T-helper 17 cell (primary cell): ENCODE measurements around the gene PRTFDC1. TPM values are rescaled to one million over a fixed set of nuclear protein-coding genes. Genes with fewer than 3 reads are reported as not detected.
A peak's percentile ranks its signal among the peaks of the same experiment; 100 is the strongest.

Experiments
- ATAC-seq: fragments of 150-1000 bp; cut with Tn5 transposase; 2 replicates; pipeline ENCODE4 v1.10.0; 2021; ENCODE audit warnings: mild to moderate bottlenecking, moderate library complexity
- DNase-seq, 3 donors: peaks; one replicate each; pipeline versions ENCODE4 v3.0.0 to v3.0.0-alpha.2; 2020 to 2021
- H3K9me3 ChIP-seq: one replicate; pipeline ENCODE4 v1.7.0; 2013; ENCODE audit warnings: low read length, mild to moderate bottlenecking; ENCODE audit not compliant: control insufficient read depth, poor library complexity, severe bottlenecking
- H3K27ac Mint-ChIP-seq: one replicate; pipeline ENCODE4 v1.8.0; 2022; ENCODE audit warnings: mild to moderate bottlenecking, moderate library complexity, mixed read lengths
- H3K27me3 Mint-ChIP-seq: one replicate; pipeline ENCODE4 v1.8.0; 2022; ENCODE audit warnings: mixed read lengths
- H3K36me3 Mint-ChIP-seq: one replicate; pipeline ENCODE4 v1.8.0; 2022; ENCODE audit warnings: low read depth, mixed read lengths
- H3K4me1 Mint-ChIP-seq: one replicate; pipeline ENCODE4 v1.8.0; 2022; ENCODE audit warnings: mild to moderate bottlenecking, mixed read lengths
- H3K4me3 Mint-ChIP-seq: one replicate; pipeline ENCODE4 v1.8.0; 2022; ENCODE audit warnings: mild to moderate bottlenecking, moderate library complexity, mixed read lengths
- total RNA-seq, 4 donors: library from RNA in 2 of 4; stranded (reverse) in 2 of 4; gene quantifications; one replicate each; pipeline ENCODE4 v1.2.3 and lab custom pipeline; 2022 to 2026

The PRTFDC1 gene
- total RNA-seq, 2 donors from 2014 or later, result 0.40 to 3.6 TPM

DNA sequence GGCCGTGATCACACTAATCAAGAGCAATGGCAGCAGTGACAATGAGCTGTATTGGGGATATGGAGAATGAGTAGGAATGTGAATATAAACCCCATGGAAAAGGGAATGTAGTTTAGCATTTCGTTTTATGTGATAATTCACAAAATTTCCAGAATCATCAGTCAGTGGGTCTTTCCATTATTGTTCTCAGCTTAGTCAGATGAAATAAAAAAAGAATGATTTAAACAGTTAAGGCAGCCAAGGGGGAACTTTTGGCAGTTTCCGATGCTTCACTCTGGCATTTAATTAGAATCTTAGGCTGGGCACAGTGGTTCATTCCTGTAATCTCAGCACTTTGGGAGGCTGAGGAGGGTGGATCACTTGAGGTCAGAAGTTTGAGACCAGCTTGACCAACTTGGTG lies 86.6 kb downstream of the PRTFDC1 start:
- Mint-ChIP-seq H3K27ac (no peak overlapping the region), H3K4me1 (peaks cover 10% of the 10 kb centered on the region), H3K27me3 (no peaks in the 10 kb centered on the region), H3K4me3 (no peak overlapping the region), H3K36me3 (peaks cover 6% of the 10 kb centered on the region)
- DNase-seq (no peak), ATAC-seq (no peak)
- no peaks in the 10 kb centered on the region for H3K9me3 ChIP-seq

DNA sequence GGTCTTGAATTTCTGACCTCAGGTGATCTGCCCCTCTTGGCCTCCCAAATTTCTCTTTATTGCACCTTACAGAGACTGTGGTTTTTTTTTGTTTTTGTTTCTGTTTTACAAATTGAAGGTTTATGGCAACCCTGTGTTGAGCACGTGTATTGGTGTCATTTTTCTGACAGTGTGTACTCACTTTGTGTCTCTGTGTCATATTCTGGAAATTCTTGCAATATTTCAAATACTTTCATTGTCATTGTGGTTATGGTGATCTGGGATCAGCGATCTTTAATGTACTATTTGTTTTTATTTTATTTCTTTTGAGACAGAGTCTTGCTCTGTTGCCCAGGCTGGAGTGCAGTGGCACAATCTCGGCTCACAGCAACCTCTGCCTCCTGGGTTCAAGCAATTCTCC lies 89.8 kb downstream of the PRTFDC1 start:
- Mint-ChIP-seq H3K4me1 (peaks cover 10% of the 10 kb centered on the region), H3K27me3 (peaks cover 4% of the 10 kb centered on the region), H3K36me3 (peaks cover 6% of the 10 kb centered on the region), H3K27ac (no peak overlapping the region), H3K4me3 (no peak overlapping the region)
- no peaks in the 10 kb centered on the region for H3K9me3 ChIP-seq
- DNase-seq (no peak), ATAC-seq (no peak)

DNA sequence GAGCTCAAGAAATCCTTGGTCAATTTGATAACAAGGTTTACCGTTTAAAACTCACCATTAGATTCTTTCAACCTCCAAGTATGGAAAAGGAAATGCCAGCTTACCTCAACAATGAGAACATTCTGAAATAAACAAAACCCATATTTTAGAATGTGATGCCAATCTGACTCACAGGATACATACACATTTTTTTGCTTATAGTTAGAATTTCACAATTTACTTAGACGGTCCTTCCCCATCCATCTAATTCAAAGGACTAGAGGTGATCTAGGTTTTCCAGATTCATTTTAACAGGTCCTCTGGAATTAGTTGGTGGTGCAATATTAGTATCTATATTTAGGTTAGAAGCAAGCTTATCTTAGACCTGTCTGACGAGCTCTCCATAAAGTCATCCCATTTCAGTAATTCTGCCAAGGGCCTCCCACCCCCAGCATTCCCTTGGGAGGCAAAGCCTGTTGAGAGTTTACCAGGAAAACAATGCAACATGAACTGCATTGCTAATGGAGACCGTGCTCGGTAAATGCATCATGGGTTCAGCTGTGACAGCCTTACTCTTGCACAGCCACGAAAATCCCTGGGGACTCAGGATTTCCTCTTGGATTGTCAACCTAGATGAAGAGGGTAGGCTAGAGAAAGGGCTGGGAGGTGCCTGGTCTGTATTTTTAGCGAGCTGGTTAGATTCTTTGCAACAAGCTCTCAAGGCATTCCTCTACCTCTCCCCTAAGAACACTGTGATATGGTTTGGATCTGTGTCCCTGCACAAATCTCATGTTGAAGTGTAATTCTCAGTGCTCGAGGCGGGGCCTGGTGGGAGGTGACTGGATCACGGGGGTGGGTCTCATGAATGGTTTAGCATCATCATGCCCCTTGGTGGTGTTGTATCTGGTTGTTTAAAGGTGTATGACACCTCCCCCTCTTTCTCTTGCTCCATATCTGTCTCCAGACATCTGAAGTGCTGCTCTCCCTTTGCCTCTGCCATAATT lies 93.8 kb downstream of the PRTFDC1 start:
- Mint-ChIP-seq H3K36me3 (peaks cover 1% of the 10 kb centered on the region), H3K4me1 (no peaks in the 10 kb centered on the region), H3K27ac (no peak overlapping the region), H3K4me3 (no peak overlapping the region), H3K27me3 (peaks cover 12% of the 10 kb centered on the region)
- ATAC-seq, result no peak
- no peak for DNase-seq
- no peaks in the 10 kb centered on the region for H3K9me3 ChIP-seq

DNA sequence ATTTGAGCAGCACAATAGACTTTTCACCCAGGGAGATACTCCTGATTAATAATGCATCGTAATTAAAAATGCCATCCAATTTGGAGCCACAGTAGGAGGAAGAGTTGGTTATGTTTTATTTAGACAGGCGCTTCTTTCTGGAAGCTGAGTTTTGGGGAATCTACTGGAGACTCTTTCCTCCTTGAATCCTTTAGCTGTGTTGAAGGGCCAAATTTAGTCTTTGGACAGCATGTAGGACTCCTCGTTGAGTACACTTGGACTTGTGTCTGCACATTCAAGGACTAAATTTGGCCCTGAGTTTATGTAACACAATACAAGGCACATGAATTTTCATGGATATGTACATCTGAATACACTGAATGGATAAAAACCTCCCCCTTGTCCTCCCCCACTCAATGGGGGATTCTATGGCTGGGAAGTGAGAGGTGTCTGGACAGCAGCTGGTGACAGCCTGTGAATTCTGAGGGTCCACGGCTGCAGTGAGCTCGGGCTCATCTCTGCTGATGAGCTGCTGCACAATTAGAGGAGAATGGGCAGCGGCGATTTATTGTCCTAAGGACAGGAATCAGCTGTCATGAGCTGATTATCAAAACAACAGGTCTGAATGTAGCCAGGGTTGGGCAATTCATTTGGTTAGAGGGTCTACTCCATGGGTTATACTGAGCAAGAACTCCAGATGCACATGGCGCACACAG lies 95.2 kb downstream of the PRTFDC1 start:
- Mint-ChIP-seq H3K27ac (no peak overlapping the region), H3K27me3 (peaks cover 17% of the 10 kb centered on the region), H3K4me1 (no peaks in the 10 kb centered on the region), H3K4me3 (no peak overlapping the region), H3K36me3 (no peaks in the 10 kb centered on the region)
- no peaks in the 10 kb centered on the region for H3K9me3 ChIP-seq
- DNase-seq (no peak), ATAC-seq (no peak)

DNA sequence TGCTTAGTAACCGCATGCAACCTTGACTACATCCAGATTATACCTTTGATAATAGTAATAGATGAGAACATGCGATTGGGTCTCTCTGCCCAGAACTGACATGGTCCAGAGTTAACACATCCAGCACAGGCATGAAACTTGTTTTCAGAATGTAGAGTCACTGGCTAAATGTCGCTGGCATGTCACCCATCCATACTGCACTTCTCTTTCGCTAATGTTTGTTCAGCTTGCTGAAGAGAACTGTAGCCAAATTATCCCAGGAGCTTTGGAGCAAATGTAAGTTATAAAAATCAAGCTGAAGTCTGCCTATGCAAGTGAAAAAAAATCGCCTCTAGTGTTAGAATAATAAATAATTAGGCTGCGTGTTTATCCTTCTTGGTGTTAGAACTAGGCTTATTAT lies 98.2 kb downstream of the PRTFDC1 start:
- no peaks in the 10 kb centered on the region for H3K9me3 ChIP-seq
- Mint-ChIP-seq H3K27me3 (peaks cover 31% of the 10 kb centered on the region), H3K4me3 (no peak overlapping the region), H3K4me1 (peaks cover 5% of the 10 kb centered on the region), H3K27ac (no peak overlapping the region), H3K36me3 (peaks cover 4% of the 10 kb centered on the region)
- DNase-seq, result no peak
- ATAC-seq, result no peak

DNA sequence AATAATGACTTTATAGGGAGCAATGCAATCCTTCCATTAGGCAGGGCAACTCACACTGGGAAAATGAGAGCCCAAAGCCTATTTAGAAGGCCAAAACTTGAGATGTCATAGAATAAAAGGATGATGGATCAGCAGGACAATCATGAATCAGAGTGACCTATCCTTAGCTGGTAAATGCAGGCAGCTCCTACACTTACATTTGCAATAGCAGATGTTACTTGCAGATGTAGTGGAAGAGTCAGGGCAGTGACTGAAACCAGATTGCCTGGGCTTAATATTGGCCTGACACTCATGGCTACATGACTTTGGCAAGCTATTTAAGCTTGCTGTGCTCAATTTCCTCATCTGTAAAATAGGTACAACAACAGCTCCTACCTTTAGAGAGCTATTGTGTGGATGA lies 98.7 kb downstream of the PRTFDC1 start:
- ATAC-seq, result no peak
- Mint-ChIP-seq H3K27me3 (peaks cover 28% of the 10 kb centered on the region), H3K27ac (no peak overlapping the region), H3K4me1 (peaks cover 5% of the 10 kb centered on the region), H3K4me3 (no peak overlapping the region), H3K36me3 (peaks cover 4% of the 10 kb centered on the region)
- no peak for DNase-seq
- H3K9me3 ChIP-seq, result no peaks in the 10 kb centered on the region

DNA sequence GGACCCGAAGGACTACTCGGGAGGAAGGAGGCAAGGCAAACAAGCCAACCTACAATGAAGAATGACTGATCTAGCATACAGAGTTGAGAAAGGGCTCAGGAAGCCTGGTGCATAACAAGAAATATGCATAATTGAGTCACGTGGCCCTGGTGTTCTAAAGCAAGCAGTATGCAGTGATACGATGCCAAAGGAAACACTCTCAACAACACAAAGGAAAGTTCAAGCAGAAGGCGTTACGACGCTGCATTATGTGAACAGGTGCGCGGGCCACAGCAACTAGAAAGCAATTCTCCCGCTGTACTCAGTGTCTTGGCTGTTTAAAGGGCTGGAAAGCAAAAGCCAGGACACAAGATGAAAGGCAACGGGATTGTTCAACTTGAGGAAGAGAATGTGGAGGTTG lies 100.8 kb downstream of the PRTFDC1 start:
- ATAC-seq (no peak), DNase-seq (no peak)
- Mint-ChIP-seq H3K27me3 (peaks cover 28% of the 10 kb centered on the region), H3K4me1 (peaks cover 5% of the 10 kb centered on the region), H3K27ac (no peak overlapping the region), H3K4me3 (no peak overlapping the region), H3K36me3 (peaks cover 4% of the 10 kb centered on the region)
- H3K9me3 ChIP-seq, result no peaks in the 10 kb centered on the region

DNA sequence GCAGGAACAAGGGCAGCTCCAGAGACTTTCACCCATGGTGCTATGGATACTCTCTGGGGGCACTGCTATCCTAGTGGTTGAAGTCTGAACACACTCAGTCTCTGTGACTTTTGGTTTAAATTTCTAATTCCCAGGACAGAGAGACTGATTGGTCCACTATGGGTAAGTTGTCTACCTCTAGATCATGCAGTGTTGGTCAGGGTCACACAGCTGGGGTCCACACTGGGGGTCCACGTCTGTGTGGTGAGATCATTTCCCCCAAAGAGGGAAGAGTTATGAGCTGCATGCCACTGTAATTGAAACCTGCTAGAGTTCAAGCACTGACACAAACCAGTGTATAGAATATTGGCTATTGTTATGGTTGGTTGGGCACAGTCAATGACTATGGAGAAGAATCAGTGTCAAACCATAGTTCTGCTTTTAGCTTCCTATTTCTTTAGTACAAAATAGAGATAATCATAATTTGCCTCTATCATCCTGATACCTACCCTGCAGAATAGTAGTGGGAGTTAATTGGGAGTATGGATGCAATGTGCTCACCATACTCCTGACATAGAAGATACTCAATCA lies 101.6 kb downstream of the PRTFDC1 start:
- ATAC-seq (no peak), DNase-seq (no peak)
- H3K36me3 Mint-ChIP-seq, result peaks cover 4% of the 10 kb centered on the region
- H3K4me3 Mint-ChIP-seq, result no peak overlapping the region
- H3K27ac Mint-ChIP-seq, result no peak overlapping the region
- H3K27me3 Mint-ChIP-seq, result peaks cover 28% of the 10 kb centered on the region
- peaks cover 5% of the 10 kb centered on the region for H3K4me1 Mint-ChIP-seq
- no peaks in the 10 kb centered on the region for H3K9me3 ChIP-seq

DNA sequence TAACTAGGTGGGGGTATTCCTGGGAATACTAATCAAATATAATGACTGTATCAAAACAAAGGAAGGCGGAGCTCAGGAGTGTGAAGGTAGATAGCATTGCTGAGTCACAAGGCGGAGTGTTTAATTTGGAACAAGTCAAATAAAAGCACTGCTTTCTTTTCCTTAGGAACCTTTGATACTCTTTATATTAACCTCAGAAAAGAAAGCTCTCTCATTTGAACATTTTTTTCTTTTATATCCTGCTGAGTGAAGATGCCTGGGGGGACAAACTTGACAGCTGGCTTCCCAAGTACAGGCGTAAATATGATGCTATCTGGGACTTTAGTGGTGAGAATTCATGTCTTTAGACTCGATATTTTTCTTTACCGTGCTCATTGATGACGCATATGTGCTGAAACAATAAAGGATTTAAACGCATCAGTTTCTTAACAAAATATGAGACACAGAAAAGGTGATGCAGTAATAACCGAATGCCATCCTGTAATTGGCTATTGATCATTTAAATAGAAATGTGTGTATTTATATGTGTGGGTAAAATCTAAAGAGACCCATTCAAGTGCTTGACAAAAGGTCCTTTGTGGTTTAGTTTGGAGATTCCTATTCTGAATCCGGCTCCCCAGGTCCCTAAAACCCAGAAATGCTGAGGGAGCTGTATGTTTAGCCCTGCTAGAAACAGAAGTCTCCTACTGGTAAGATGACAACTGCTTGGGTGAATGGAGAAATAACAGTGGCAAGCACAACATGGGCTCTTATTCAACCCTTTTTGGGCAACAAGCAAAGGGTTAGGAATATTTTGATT lies 102.7 kb downstream of the PRTFDC1 start:
- H3K27ac Mint-ChIP-seq, result no peak overlapping the region
- peaks cover 4% of the 10 kb centered on the region for H3K36me3 Mint-ChIP-seq
- ATAC-seq, result no peak
- H3K4me3 Mint-ChIP-seq, result no peak overlapping the region
- H3K4me1 Mint-ChIP-seq, result peaks cover 5% of the 10 kb centered on the region
- no peak for DNase-seq
- H3K9me3 ChIP-seq, result no peaks in the 10 kb centered on the region
- peaks cover 27% of the 10 kb centered on the region for H3K27me3 Mint-ChIP-seq

DNA sequence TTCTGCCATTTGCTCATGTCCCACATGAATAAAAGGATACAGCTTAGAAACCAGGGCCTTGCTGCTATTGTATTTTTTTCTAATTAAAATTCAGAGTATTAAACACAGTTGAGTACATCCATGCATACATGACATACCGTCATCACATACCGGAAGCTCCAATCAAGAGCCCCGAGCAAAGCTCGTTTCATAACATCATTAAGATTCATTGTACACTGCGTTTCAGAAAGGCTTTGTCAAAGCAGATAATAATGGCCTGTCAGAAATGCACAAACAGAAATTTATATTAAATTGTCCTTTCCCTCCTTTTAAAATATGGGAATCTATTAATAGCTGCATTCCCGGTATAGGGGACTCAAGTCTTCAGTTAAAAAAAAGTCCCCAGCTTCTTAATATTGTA lies 103.4 kb downstream of the PRTFDC1 start:
- no peaks in the 10 kb centered on the region for H3K9me3 ChIP-seq
- peaks cover 5% of the 10 kb centered on the region for H3K4me1 Mint-ChIP-seq
- no peak overlapping the region for H3K27ac Mint-ChIP-seq
- DNase-seq (no peak), ATAC-seq (no peak)
- H3K27me3 Mint-ChIP-seq, result peaks cover 20% of the 10 kb centered on the region
- no peak overlapping the region for H3K4me3 Mint-ChIP-seq
- peaks cover 4% of the 10 kb centered on the region for H3K36me3 Mint-ChIP-seq

DNA sequence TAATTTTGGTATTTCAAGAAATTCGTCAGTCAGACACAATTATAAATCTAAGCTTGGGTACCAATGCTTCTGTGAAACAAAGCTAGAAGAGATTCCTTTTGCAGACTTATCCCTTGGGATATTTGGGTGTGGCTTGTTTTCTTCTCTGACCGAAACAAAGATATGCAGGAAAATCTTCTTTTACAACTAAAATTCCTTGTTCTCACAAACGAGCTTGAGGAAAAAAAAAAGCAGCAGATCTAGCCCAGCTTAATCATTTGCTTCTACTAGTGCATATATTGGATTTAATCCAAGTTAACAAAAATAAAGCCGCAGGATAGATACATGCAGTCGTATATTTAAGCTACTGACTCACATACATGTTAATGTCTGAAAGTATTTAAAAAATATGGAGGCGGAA lies 104.2 kb downstream of the PRTFDC1 start:
- DNase-seq (no peak), ATAC-seq (no peak)
- Mint-ChIP-seq H3K27me3 (peaks cover 20% of the 10 kb centered on the region), H3K4me3 (no peak overlapping the region), H3K36me3 (peaks cover 4% of the 10 kb centered on the region), H3K27ac (no peak overlapping the region), H3K4me1 (peaks cover 5% of the 10 kb centered on the region)
- H3K9me3 ChIP-seq, result no peaks in the 10 kb centered on the region

DNA sequence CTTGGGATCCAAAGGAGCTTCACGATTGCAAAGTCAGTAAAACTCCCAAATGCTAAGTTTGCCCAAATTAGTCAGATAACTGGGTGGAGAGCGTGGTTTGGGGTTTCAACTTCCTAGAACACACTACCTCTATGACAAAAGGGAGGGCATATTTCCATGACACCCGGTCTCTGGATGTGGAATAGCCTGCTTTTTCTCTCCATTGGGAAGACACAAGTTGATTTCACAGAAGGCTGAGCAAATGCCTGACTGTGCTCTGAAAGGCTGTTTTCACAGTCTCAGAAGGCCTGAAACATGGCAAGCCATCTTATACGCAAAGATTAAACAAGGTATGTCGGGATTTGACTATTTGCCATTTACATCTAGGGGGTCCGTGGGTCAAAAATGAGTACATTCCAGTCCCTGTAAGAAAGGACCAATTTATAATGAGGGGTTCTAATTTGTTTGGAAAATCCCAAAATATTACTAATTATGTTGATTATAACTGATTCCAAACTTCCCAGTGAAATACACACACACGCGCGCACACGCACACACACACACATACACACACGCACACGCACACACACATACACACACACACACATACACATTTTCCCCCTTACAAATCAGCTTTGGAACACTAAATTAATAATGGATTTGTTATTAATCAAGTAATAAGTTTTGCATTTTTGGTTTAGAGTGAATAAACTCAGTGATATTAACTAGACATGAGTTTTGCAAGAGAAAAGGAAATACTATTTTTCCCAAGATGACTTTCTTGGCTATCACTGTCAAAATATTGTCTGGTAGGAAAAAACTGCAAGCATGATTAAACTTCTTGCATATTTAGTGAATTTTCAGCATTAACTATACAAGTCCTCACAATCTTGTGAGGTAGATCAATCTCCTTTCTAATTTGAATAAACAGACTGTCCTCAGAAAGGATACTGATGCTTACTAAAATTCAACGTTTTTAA lies 105.0 kb downstream of the PRTFDC1 start:
- ATAC-seq (no peak), DNase-seq (no peak)
- peaks cover 4% of the 10 kb centered on the region for H3K36me3 Mint-ChIP-seq
- H3K27ac Mint-ChIP-seq, result peak overlapping the region; percentile 2
- H3K27me3 Mint-ChIP-seq, result peaks cover 15% of the 10 kb centered on the region
- H3K4me1 Mint-ChIP-seq, result peaks cover 5% of the 10 kb centered on the region
- no peaks in the 10 kb centered on the region for H3K9me3 ChIP-seq
- no peak overlapping the region for H3K4me3 Mint-ChIP-seq
